Measurements from ENCODE around the gene INTS15. TPM values are rescaled to one million over a fixed set of nuclear protein-coding genes. Genes with fewer than 3 reads are reported as not detected.

Gene INTS15
- total and polyA plus RNA-seq, 10 of the 15 experiments (the other 5 are each of a cell fraction or from before 2014, with no cell fraction given): 0.89 to 28.2 (median 16.8) TPM

- FAIRE-seq: no peak
- POLR2A ChIA-PET: interaction anchor here (1.2 kb wide), 2 partner anchors 150 to 676 kb away, joined by 3 to 4 read pairs; no protein-coding TSS in a partner anchor
- intact Hi-C loops (cut with micrococcal nuclease; ENCODE audit: unreplicated experiment) (loop anchor here (5.0 kb wide), 1 partner anchor 62 kb away; the partner anchor contains the start of gene ZNF316), in situ Hi-C loops (cut with MboI) (no loop called here)
- H4K20me1 ChIP-seq (ENCODE audit: control insufficient read depth, insufficient read depth): no peaks in the 10 kb centered on the region
- no peak overlapping the region for H3K4me2 ChIP-seq (ENCODE audit: control insufficient read depth, insufficient read depth)
- CTCF ChIA-PET: interaction anchor here (0.7 to 5.1 kb wide), 10 partner anchors 16 to 746 kb away, joined by 3 to 38 read pairs (median 4); partner anchors contain the start of gene INTS15
- TF ChIP-seq TCF7 (IDR thresholded peaks at IDR 0.05; ENCODE audit: borderline replicate concordance): no peak
- TF ChIP-seq NFYB (IDR thresholded peaks at IDR 0.05; ENCODE audit: insufficient read depth, low read depth, low read length): no peak
- no peak for TF ChIP-seq PRDM15 (CRISPR knock-in tag; IDR thresholded peaks at IDR 0.05)
- no peak for TF ChIP-seq CHD2 (IDR thresholded peaks at IDR 0.05; ENCODE audit: borderline replicate concordance, low read depth, low read length)
- TF ChIP-seq SREBF1 (IDR thresholded peaks at IDR 0.05; ENCODE audit: low read length): no peak
- no peak for TF ChIP-seq RAD51 (IDR thresholded peaks at IDR 0.05)
- TF ChIP-seq IRF5 (IDR thresholded peaks at IDR 0.05; ENCODE audit: borderline replicate concordance): no peak
- TF ChIP-seq ELK1 (IDR thresholded peaks at IDR 0.05; ENCODE audit: low read depth, low read length): no peak
- H3K27ac ChIP-seq (ENCODE audit: control insufficient read depth, insufficient read depth): no peak overlapping the region
- peaks cover 15% of the 10 kb centered on the region for H3K4me1 ChIP-seq (ENCODE audit: control insufficient read depth, insufficient read depth, low read length)
- H2AFZ ChIP-seq (ENCODE audit: control insufficient read depth, low read depth, low read length): no peak overlapping the region
- WGBS (ENCODE audit: insufficient coverage, insufficient replicate concordance, low lambda C conversion rate, missing lambda C conversion rate): 78% methylated on average over 9 of the region's 9 CpGs
- H3K9ac ChIP-seq (ENCODE audit: control insufficient read depth, insufficient read depth, low read length): no peak overlapping the region
- SMC1A ChIA-PET (ENCODE audit: uncharacterized antibody, unreplicated experiment): interaction anchor here (0.6 to 4.5 kb wide), 6 partner anchors 16 to 66 kb away, joined by 3 to 15 read pairs (median 4); no protein-coding TSS in a partner anchor
- no peak overlapping the region for H3K4me3 ChIP-seq
- H3K9me3 ChIP-seq (replicated peaks; ENCODE audit: control insufficient read depth, insufficient read depth, low read length): no peaks in the 10 kb centered on the region
- H3K36me3 ChIP-seq (ENCODE audit: control insufficient read depth in 2 of 2, insufficient read depth in 2 of 2, low read length in 1 of 2): 0 out of 4 replicates have a peak, but pooled peaks cover 0 to 2% of the 10 kb centered on the region in 2 experiments
- H3K79me2 ChIP-seq (ENCODE audit: control insufficient read depth, insufficient read depth, low read length): peaks cover 7% of the 10 kb centered on the region
- DNase-seq (ENCODE audit: low read depth, low spot score): no peak
- no peak for ATAC-seq
- RAD21 ChIA-PET (ENCODE audit: unreplicated experiment): interaction anchor here (3.6 kb wide), 1 partner anchor 60 kb away, joined by 16 read pairs; no protein-coding TSS in a partner anchor
- no TSS peak for BruUV-seq (replicated peaks)
- no peaks in the 10 kb centered on the region for H3K27me3 ChIP-seq (replicated peaks in 1 of 2; ENCODE audit: control insufficient read depth in 2 of 2, insufficient read depth in 2 of 2, low read length in 1 of 2)
Measured at GRCh38 chr7:6575281-6576023, 14.4 kb upstream of the INTS15 start.
